NCI-H345 treated with DMSO at 0.1 percent for 48 hours (cell line): Measurements from ENCODE around the gene WNK2.

Experiments
- DNase-seq: peaks from one replicate; lab custom pipeline; 2025; ENCODE audit not compliant: unreplicated experiment; lab: John Stamatoyannopoulos, UW

The WNK2 gene

DNA sequence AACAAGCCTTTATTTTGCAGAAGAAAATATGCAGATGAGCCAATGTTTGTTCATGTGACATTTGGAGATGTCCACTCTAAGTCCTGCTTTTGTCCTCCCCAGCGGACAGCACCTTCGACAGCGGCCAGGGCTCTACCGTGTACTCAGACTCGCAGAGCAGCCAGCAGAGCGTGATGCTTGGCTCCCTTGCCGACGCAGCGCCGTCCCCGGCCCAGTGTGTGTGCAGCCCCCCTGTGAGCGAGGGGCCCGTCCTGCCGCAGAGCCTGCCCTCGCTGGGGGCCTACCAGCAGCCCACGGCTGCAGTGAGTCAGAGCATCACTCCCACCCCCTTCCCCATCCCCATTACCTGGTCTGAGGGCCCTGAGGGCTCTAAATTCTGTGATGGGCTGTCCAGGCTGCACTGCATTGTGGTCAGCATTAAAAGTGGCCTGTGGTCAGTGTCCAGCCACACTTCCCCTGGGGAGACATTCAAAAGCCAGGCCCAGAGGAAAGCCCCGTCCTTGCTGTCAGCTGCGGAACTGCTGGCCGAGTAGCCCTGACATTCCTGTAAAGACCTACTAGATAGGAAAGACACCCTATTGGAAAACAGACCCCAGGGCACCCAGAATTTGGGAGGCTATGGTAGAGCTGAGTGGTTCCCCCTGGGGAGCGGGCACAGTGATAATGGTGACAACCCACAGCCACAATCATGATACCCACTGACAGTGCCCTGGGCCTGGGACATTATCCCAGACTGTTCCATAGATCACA, 69.0 kb downstream of the WNK2 start:
- no peak for DNase-seq

DNA sequence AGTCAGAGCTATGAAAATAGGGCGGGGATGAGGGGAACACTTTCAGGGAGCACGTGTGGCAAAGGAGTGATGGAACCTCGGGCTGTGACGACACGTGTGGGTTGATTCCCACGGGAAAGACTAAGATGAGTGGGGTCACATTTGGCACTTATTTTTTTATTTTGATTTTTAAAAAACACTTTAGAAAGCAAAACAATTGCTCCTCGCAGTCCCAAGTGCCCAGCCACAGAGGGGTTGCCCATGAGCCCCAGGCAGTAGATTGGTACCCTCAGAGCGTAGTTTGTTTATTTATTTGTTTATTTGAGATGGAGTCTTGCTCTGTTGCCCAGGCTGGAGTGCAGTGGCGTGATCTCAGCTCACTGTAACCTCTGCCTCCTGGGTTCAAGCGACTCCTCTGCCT, 69.7 kb downstream of the WNK2 start:
- no peak for DNase-seq

DNA sequence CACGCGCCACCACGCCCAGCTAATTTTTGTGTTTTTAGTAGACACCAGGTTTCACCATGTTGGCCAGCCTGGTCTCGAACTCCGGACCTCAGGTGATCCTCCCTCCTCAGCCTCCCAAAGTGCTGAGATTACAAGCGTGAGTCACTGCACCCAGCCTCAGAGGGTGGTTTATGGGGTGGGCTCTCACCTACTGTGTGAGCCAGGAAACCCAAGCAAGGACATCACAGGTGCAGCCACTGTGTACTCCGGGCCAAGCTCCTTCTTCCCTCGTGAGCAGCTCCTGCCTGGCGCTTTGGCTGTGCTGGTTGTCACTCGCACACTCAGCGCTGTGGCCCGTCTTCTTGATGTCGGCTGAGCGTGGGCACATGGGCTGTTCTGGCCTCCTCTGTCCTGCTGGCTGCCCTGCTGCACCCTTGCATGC, 70.1 kb downstream of the WNK2 start:
- no peak for DNase-seq

DNA sequence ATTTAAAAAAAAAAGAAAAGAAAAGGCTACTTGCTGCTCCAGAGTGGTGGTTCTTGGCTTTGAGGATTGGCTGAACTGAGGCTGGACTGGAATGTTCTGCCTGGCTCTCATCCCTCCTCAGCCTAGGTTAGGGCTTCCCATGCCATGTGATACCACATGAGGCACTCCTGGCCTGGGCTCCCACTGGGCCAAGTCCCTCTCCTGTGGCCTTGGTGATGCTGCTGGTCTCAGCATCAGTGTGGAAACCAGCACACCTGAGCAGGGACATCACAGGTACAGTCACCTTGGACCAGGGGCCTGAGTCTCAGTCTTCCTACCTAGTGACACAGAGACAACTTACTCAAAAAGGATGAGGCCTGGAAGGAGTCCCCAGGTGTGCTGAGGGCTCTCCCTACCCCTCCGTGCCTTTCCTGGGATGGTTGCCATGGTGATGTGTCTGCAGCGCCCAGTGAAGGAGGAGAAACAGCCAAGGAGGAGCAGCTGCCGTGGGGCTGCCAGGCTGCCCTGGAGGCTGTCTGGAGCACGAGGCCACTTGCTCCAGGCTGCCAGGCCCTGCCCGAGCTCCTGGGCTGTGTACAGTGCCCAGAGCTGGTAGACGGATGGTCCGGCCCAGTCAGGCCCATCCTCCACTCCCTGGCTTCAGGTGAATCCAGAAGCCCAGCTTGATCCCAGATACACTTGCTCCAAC, 71.0 kb downstream of the WNK2 start:
- DNase-seq, result no peak

DNA sequence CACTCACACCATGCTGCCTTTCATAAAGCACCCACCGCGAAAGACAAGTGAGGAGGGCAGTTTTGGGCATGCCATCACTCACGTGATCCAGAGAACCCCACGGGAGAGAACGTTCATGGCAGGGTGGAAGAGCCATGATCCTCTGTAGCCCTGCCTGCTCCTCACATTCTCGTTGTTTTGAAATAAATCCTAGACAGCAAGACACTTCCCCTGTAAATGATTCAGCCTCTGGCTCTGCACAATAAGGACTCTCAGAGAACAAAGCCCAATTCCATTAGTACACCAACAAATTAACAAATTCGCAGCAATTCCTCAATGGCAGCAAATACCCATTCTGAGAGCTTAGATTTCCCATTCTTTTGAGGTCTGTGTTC, 71.5 kb downstream of the WNK2 start:
- no peak for DNase-seq

DNA sequence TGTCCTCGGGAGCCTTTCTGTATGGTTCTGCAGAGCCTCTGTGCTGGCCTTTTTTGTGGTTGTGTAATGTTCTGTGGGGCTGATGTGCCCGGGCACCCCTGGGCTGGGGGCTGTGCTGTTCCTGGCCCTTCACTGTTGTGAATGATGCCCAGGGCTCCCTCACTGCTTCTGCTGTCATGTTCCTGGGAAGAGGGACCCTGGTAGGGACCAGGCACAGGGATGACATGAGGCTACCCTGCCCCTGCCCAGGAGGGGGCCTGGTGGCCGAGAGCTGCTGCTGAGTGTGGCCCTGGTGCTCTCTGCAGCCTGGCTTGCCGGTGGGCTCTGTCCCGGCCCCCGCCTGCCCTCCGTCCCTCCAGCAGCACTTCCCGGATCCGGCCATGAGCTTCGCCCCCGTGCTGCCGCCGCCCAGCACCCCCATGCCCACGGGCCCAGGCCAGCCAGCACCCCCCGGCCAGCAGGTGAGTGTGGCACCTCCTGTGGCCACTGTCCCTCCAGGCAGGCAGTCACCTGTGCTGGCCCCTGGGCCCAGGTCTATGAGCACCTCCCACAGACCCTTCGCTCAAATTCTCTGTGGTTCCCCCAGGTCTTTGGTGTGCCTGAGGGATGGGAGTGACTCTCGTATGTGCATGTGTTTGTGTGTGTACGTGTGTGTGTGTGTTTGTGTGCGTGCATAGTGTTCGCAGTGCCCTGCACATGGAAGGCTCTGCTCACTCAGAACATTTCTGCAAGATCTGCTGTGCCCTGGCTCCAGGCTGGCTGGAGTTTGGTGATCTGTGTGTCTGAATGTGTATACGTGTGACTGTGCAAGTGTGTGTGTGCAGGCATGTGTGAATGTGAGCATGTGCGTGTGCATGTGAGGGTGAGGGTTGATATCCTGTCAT, 72.3 kb downstream of the WNK2 start:
- no peak for DNase-seq

DNA sequence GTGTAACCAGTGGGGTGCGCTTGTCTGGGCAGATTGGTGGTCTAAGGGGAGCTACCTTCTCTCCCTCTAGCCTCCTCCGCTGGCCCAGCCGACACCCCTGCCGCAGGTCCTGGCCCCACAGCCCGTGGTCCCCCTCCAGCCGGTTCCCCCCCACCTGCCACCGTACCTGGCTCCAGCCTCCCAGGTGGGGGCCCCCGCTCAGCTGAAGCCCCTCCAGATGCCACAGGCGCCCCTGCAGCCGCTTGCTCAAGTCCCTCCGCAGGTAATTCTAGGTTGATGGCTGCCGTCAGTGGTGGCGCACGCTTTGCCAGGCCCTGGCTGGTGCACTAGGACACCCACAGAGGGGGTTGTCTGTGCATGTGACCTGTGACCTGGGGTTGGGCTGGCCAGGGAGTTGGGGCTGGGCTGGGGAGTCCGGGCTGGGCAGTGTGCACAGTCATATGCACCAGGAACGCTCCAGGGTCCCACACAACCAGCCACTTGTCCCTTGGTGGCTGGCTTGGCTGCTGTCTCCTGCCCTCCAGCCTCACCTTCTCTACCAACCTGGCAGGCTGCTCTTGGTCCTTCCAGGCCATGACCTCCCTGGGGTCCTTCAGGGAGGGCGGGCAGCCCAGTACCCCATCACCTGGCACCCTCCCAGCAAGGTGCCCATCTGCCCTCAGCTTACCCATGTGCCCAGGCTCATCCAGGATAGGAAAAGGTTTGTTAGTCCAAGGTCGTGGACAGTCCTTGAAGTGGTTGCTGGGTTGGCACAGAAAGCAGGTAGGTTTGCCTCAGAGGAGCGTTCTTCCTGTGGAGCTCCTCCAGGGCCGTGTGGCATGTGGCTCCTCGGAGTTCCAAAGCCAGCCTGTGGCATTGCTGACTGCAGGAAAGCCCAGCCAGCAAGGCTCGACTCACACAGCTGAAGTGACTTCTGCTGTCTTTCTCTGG, 73.2 kb downstream of the WNK2 start:
- DNase-seq, result no peak

DNA sequence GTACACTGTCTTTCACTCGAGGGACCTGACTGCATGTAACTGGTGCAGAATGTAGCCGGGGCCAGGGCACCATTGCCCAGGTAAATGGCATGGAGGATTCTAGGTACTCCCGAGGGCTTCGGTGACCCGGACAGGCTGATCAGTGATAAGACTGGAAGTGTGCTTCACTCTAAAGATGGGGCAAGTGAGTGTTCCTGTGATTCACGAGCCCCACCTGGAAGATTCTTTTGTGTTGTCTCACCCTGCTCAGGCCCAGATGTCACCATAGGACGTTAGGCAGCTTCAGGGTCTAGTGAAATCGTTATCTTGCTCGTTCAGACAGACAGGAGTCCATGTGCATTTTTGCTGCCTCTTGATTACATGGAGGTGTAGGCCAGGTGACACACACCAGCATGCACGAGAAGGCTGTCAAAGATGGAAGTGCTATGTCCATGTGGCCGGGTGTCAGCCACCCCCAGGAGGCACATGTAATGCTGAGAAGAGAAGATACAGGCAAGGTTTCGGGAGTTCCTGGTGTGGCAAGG, 73.9 kb downstream of the WNK2 start:
- no peak for DNase-seq

DNA sequence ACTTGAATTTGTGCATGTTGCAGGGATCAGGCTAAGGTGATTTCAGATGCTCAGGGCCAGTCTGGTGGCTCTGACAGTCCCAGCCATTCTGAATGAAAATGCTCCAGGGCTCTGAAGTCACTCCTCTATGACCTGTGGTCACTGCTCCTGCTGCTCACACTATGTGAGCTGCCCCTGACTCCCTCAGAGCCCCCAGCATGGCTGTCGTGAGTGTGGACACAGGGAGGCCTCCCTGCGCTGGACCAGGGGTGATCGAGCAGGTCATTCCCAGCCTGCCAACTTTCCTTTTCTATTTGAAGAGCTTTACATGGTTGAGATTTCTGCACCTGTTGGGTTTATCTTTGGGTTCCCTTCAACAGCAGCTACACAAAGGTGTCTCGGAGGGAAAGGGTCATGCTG, 74.5 kb downstream of the WNK2 start:
- DNase-seq, result no peak

DNA sequence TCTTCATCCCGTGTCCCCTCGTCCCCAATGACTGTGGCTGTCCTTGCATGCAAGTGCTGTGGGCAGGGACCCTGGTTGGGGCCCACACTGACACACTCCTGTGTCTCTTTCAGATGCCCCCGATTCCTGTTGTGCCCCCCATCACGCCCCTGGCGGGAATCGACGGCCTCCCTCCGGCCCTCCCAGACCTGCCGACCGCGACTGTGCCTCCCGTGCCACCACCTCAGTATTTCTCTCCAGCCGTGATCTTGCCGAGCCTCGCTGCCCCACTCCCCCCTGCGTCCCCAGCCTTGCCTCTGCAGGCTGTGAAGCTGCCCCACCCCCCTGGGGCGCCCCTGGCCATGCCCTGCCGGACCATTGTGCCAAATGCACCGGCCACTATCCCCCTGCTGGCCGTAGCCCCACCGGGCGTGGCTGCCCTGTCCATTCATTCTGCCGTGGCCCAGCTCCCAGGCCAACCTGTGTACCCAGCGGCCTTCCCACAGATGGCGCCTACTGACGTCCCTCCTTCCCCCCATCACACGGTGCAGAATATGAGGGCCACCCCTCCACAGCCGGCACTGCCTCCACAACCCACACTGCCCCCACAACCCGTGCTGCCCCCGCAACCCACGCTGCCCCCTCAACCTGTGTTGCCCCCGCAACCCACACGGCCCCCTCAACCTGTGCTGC, 75.0 kb downstream of the WNK2 start:
- no peak for DNase-seq

DNA sequence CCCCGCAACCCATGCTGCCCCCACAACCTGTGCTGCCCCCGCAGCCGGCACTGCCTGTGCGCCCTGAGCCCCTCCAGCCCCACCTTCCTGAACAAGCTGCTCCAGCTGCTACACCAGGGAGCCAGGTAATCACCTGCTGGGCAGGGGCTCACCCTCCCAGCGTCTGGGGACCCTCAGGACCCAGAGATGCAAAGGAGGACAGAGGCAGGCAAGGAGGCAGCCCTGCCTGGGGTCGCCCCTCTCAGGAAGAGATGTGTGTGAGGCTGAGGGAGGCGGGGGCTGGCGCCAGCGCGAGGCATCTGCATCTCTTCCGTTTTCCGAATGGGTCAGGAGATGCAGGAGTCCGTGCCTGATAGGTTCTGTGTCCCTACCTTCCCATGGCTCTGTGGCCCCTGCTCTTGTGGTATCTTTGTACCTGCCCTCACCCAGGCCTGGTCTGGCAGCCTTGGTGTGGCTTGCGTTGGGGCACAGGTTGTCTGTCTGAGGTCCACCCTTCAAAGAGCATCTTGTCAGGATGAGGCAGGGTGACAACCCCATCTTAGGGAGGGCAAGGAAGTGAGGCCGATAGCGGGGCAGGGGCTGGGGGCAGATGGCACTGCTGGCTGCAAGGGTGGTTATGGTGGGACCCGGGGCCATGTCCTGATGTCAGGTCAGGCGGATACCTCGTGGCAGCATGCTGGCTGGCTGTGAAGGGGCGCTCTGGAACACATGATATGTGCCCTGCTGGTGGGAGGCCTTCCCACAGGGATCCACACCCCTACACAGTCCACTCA, 75.7 kb downstream of the WNK2 start:
- no peak for DNase-seq

DNA sequence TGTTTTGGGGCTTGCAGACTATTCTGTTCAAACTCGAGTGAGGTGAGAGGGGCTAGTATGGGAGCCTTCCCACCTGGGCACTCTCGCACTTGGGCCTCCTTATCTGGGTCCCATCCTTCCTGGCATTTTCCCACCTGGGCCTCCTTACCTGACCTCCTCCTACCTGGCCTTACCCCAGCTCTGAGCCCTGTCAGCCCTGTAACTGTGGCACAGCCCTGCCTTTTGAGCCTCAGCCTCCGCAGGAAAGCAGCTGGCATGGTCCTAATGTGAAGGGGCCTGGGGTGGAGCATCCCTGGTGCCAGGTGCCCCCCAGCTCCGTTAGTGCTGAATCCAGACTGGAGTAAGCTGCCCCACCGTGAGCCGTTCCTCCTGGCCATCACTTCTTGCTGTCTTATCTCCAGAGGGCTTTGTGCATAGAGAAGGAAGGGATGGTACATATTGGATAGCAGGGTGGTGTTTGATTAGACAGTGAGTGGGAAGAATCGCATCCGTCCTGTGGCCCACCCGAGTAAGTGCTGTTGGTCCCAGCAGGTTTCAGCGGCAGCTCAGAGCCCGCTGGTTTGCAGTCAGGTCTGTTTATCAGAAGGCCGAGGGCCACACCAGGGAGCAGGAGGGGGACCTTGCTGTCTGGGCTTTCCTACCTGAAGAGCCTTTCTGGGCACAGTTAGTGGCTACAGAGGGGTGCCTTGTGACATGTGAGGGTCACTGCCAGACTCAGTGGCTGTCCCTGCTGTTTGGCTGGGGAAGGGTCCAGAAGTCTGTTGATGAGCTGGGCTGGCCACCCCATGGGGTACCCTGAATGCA, 76.5 kb downstream of the WNK2 start:
- no peak for DNase-seq

DNA sequence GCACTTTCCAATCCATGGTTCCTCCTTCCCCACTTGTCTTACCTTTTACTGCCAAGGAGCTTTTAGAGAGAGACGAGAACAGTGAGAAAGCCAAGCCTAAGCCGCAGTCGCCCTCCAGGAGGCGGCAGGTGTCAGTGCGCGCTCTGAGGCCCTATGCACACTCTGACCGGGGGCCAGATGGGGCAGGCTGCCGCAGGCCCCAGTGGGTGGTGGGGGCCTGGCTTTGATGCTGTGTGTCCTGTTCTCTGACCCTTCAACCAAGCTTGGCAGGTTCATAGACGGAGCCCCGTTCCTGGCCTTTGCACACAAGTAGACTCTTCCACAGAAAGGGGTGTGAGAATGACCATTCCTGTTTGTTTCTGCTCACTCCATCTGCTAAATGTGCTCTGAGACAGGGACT, 77.3 kb downstream of the WNK2 start:
- DNase-seq, result no peak

DNA sequence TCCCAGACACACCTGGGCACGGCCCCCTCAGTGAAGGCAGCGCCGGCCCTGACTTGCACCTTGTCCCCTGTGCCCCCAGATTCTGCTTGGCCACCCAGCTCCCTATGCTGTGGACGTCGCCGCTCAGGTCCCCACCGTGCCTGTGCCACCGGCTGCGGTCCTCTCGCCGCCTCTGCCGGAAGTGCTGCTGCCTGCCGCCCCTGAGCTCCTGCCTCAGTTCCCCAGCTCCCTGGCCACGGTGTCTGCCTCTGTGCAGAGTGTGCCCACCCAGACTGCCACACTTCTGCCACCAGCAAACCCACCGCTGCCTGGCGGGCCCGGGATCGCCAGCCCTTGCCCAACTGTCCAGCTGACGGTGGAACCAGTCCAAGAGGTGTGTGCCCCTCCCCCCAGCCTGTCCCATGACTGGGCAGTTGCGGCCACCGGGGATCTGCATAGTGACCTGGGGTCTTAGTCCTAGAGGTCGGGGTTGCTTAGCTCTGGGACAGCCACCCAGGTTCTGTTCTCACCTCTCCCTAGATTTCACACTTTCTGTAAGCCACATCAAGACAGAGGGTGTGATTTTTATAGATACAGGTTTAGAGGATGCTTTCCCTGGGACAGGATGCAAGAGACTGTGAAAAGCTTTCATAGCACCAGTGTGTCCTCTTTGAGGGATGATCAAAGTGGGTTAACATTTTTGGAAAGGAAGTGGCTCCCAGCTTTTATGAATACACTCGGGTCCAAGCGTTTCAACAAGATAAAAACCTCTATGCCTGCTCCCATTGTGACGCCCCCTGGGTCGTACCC, 78.0 kb downstream of the WNK2 start:
- DNase-seq, result no peak

DNA sequence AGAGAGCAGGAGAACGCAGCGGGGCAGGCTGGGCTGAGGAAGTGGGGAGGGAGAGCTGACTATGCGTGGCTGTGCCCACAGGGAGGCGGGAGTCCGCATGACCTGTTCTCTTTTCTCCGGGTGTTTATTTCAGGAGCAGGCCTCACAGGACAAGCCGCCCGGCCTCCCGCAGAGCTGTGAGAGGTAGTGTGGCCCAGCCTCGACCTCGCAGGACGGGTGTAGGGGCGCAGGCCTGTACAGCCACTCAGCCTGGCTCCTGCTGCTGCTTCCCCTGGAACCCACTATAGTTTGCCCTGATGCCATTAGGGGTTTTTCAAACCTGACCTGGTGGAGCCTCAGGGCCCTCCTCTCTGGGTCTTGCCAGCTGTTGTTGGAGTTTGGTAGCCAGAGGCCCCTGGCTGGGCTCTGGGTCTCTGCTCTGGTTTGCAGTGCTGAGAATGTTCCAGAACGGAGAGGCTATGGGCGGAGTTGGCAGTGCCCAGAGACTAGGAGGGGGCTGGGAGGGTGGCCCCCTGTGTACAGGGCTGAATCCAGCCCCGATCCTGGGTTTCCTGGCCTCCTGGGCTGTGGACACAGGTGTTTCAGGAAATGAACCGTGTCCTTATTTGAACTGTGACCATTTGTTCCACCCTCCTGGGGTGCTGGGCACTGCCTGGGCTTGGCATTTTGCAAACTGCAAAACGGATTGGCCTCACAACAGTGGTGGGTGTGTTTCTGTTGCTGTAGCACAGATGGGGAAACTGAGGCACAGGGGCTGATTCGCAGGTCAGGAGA, 78.8 kb downstream of the WNK2 start:
- no peak for DNase-seq

DNA sequence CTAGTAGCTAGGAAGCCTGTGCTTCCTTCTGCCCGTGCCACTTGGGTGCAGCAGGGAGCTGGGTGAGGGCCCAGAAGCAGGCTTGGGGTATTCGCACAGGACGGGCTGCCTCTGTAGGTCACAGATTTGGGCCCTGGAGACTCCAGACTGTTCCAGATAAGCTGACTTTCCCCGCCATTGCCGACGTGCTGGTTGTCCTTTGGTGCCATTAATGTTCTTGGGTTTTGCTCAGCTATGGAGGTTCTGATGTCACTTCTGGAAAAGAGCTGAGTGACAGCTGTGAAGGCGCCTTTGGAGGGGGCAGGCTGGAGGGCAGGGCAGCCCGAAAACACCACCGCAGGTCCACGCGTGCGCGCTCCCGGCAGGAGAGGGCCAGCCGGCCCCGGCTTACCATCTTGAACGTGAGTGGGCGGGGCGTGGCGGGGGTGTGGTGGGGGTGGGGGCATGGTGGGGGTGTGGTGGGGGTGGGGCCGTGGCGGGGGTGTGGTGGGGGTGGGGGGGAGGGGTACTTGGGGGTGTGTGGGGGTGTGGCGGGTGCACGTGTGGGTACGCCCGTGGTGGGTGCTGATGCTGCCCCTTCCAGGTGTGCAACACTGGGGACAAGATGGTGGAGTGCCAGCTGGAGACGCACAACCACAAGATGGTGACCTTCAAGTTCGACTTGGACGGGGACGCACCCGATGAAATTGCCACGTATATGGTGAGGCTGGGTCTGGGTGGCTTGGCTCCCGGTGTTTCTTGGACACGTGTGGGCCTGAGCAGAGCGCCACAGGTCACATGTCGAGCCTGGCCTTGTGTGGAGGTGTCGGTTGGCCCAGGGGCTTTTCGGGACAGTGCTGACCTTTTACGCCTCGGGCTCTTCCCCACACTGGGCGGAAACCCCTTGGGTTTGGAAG, 79.6 kb downstream of the WNK2 start:
- DNase-seq, result no peak
